Measurements from ENCODE around the gene PLPP2.
A peak's percentile ranks its signal among the peaks of the same experiment; 100 is the strongest.

- TF ChIP-seq EZH2 (IDR thresholded peaks at IDR 0.05; ENCODE audit: borderline replicate concordance, insufficient read depth, low read length, poor library complexity, severe bottlenecking) (no peak), POLR2AphosphoS5 (IDR thresholded peaks at IDR 0.05) (no peak), EP300 (conservative IDR thresholded peaks at IDR 0.05; ENCODE audit: poor library complexity, severe bottlenecking) (no peak), MXI1 (conservative IDR thresholded peaks at IDR 0.05; ENCODE audit: poor library complexity, severe bottlenecking) (no peak), REST (IDR thresholded peaks at IDR 0.05; ENCODE audit: borderline replicate concordance) (peak; percentile 16), TAF1 (IDR thresholded peaks at IDR 0.05; ENCODE audit: low read depth) (no peak), RAD21 (conservative IDR thresholded peaks at IDR 0.05) (no peak), SMC3 (conservative IDR thresholded peaks at IDR 0.05; ENCODE audit: poor library complexity) (no peak)
- TF ChIP-seq, protein P1, sequence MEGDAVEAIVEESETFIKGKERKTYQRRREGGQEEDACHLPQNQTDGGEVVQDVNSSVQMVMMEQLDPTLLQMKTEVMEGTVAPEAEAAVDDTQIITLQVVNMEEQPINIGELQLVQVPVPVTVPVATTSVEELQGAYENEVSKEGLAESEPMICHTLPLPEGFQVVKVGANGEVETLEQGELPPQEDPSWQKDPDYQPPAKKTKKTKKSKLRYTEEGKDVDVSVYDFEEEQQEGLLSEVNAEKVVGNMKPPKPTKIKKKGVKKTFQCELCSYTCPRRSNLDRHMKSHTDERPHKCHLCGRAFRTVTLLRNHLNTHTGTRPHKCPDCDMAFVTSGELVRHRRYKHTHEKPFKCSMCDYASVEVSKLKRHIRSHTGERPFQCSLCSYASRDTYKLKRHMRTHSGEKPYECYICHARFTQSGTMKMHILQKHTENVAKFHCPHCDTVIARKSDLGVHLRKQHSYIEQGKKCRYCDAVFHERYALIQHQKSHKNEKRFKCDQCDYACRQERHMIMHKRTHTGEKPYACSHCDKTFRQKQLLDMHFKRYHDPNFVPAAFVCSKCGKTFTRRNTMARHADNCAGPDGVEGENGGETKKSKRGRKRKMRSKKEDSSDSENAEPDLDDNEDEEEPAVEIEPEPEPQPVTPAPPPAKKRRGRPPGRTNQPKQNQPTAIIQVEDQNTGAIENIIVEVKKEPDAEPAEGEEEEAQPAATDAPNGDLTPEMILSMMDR (IDR thresholded peaks at IDR 0.05; ENCODE audit: poor library complexity, severe bottlenecking), result no peak
Observed at GRCh38 chr19:277581-278165, 13.5 kb downstream of the PLPP2 start.
